Endothelial cell of umbilical vein (primary cell): Measurements from ENCODE around the gene TSGA10IP. TPM values are rescaled to one million over a fixed set of nuclear protein-coding genes. Genes with fewer than 3 reads are reported as not detected.

ENCODE experiments used
- BruUV-seq: library from RNA; stranded (reverse); fragments of 400-500 nt; replicated peaks from 2 replicates; lab custom pipeline; 2021; lab: Mats Ljungman, UMichigan
- CTCF ChIA-PET: fragments of 300-600, 350-600 bp; sonication (Branson Sonifier 250); formaldehyde crosslinking; loops from one replicate; lab custom pipeline; 2021; ENCODE audit warnings: antibody characterized with exemption, inconsistent platforms; lab: Charles Lee
- POLR2A ChIA-PET: fragments of 300-600, 350-600 bp; sonication (Branson Sonifier 250); formaldehyde crosslinking; loops from one replicate; lab custom pipeline; 2021; ENCODE audit warnings: antibody characterized with exemption, inconsistent platforms; lab: Charles Lee
- DNase-seq: peaks from one replicate; pipeline ENCODE4 v3.0.0-alpha.2; 2011; ENCODE audit warnings: low read depth, low spot score
- FAIRE-seq: peaks from 2 replicates; lab custom pipeline; 2011; peaks lifted over from hg19 to GRCh38; lab: Jason Lieb, UNC
- H2AFZ ChIP-seq: 2 replicates; pipeline ENCODE4 v1.6.0; 2012; ENCODE audit warnings: low read depth, low read length, control low read depth, inconsistent platforms
- H3K27ac ChIP-seq: 2 replicates; pipeline ENCODE4 v1.5.1; 2011; ENCODE audit warnings: low read depth, mild to moderate bottlenecking, control low read depth, low read length, moderate library complexity; ENCODE audit not compliant: insufficient read depth
- H3K27me3 ChIP-seq, 2 experiments: 2 replicates each; pipeline versions ENCODE4 v1.6.0 to v1.6.1; 2011; ENCODE audit warnings: low read length in 2 of 2, mixed read lengths in 1 of 2; ENCODE audit not compliant: control insufficient read depth in 2 of 2, insufficient read depth in 2 of 2
- H3K36me3 ChIP-seq, 2 experiments: 2 replicates in 1 of 2; 3 replicates in 1 of 2; pipeline ENCODE4 v1.5.1; 2011; ENCODE audit warnings: low read length in 2 of 2, mild to moderate bottlenecking in 1 of 2, moderate library complexity in 1 of 2; ENCODE audit not compliant: control insufficient read depth in 2 of 2, insufficient read depth in 2 of 2; ENCODE audit errors: extremely low read depth in 1 of 2
- H3K4me1 ChIP-seq: 3 replicates; pipeline ENCODE4 v1.5.1; 2011; ENCODE audit warnings: mild to moderate bottlenecking, low read length; ENCODE audit not compliant: control insufficient read depth, insufficient read depth; ENCODE audit errors: extremely low read depth
- H3K4me2 ChIP-seq: 2 replicates; pipeline ENCODE4 v1.6.1; 2011; ENCODE audit warnings: low read length, control low read depth, mixed read lengths; ENCODE audit not compliant: insufficient read depth
- H3K4me3 ChIP-seq, 3 experiments: fragments of 200-600 bp in 1 of 3; sonication (generic), shearing (Covaris generic) in 1 of 3; replicated peaks in 1 of 3; 2 replicates each; pipeline ENCODE4 v1.5.1; 2011 to 2016; ENCODE audit warnings: control low read depth in 3 of 3, low read length in 3 of 3, mild to moderate bottlenecking in 2 of 3, inconsistent platforms in 1 of 3, low read depth in 1 of 3, moderate library complexity in 1 of 3; ENCODE audit not compliant: insufficient read depth in 1 of 3
- H3K79me2 ChIP-seq: 2 replicates; pipeline ENCODE4 v1.6.0; 2012; ENCODE audit warnings: low read length, inconsistent platforms; ENCODE audit not compliant: control insufficient read depth, insufficient read depth
- H3K9ac ChIP-seq: replicated peaks from 2 replicates; pipeline ENCODE3; 2011; ENCODE audit warnings: low read length, control low read depth; ENCODE audit not compliant: insufficient read depth; ENCODE audit errors: extremely low read depth
- H3K9me1 ChIP-seq: replicated peaks from 3 replicates; pipeline ENCODE4 v1.6.0; 2011; ENCODE audit warnings: mild to moderate bottlenecking, low read length; ENCODE audit not compliant: control insufficient read depth, insufficient read depth; ENCODE audit errors: extremely low read depth
- H3K9me3 ChIP-seq: replicated peaks from 2 replicates; pipeline ENCODE4 v1.5.1; 2012; ENCODE audit warnings: low read length, inconsistent platforms; ENCODE audit not compliant: control insufficient read depth, insufficient read depth
- H4K20me1 ChIP-seq: replicated peaks from 2 replicates; pipeline ENCODE3; 2011; ENCODE audit warnings: mild to moderate bottlenecking, low read length; ENCODE audit not compliant: control insufficient read depth, insufficient read depth; ENCODE audit errors: extremely low read depth
- EZH2 ChIP-seq: IDR thresholded peaks from 2 replicates; pipeline ENCODE4 v1.6.1; 2012; ENCODE audit warnings: borderline replicate concordance, low read depth, mild to moderate bottlenecking, moderate library complexity, low read length, inconsistent platforms; ENCODE audit not compliant: severe bottlenecking
- FOS ChIP-seq: IDR thresholded peaks from 2 replicates; pipeline ENCODE4 v1.6.1; 2011; ENCODE audit warnings: mild to moderate bottlenecking, low read length, moderate library complexity, borderline replicate concordance; ENCODE audit not compliant: insufficient read depth
- GATA2 ChIP-seq: IDR thresholded peaks from 2 replicates; pipeline ENCODE4 v1.7.0; 2011; ENCODE audit warnings: low read depth, mild to moderate bottlenecking, moderate library complexity, mixed read lengths, low read length; ENCODE audit not compliant: insufficient read length, insufficient read depth
- JUN ChIP-seq: IDR thresholded peaks from 2 replicates; pipeline ENCODE4 v1.6.1; 2011; ENCODE audit warnings: borderline replicate concordance, low read depth; ENCODE audit not compliant: insufficient read length, insufficient read depth
- MYC ChIP-seq: IDR thresholded peaks from one replicate; pipeline ENCODE4 v1.6.1; 2011; ENCODE audit warnings: mild to moderate bottlenecking, low read depth, low read length
- POLR2A ChIP-seq: IDR thresholded peaks from 2 replicates; pipeline ENCODE4 v1.6.1; 2012; ENCODE audit warnings: low read depth, mild to moderate bottlenecking, control low read depth, low read length
- POLR2AphosphoS5 ChIP-seq: IDR thresholded peaks from 2 replicates; pipeline ENCODE4 v1.6.1; 2012; ENCODE audit warnings: low read depth, mild to moderate bottlenecking, control low read depth, low read length, moderate library complexity; ENCODE audit not compliant: insufficient read depth
- dilution Hi-C: fragments of 300-500 bp; cut with MboI; formaldehyde crosslinking; loops from one replicate; pipeline ENCODE4 v1.15.0; 2019; ENCODE audit warnings: low sequenced_read_pairs; ENCODE audit not compliant: extremely low pct_ligation_motif_present
- intact Hi-C: fragments of 100-400 bp; cut with micrococcal nuclease; formaldehyde crosslinking; loops from one replicate; pipeline ENCODE4 v1.10.0; 2022
- polyA plus RNA-seq, 4 experiments: library from polyadenylated mRNA; depleted of rRNA in 3 of 4; stranded (reverse) in 3 of 4; unstranded in 1 of 4; fragments of >200 nt; gene quantifications; 2 replicates each; pipeline versions ENCODE4 v1.2.1 to v1.2.3, GENCODE V29; 2011 to 2012; ENCODE audit warnings: missing spikeins in 1 of 4
- total RNA-seq: library from RNA; stranded (reverse); gene quantifications from 2 replicates; pipeline ENCODE4 v1.2.3, GENCODE V29; 2021
- TF ChIP-seq, protein P1 (sequence below): IDR thresholded peaks from 2 replicates; pipeline ENCODE4 v1.6.1; 2011; ENCODE audit not compliant: insufficient read depth, insufficient read length
- TF ChIP-seq, protein P2 (sequence below), 2 donors: IDR thresholded peaks; 1 replicate in 1 of 2; 2 replicates in 1 of 2; pipeline ENCODE4 v1.5.1; 2011; ENCODE audit warnings: low read length in 2 of 2, mild to moderate bottlenecking in 2 of 2, moderate library complexity in 2 of 2, control low read depth in 1 of 2, inconsistent platforms in 1 of 2, low read depth in 1 of 2; ENCODE audit not compliant: insufficient read depth in 1 of 2; ENCODE audit errors: extremely low read depth in 1 of 2

The TSGA10IP gene
- total and polyA plus RNA-seq, 2 donors (not counting 3 experiments of a cell fraction or from before 2014, with no cell fraction given) = not detected

DNA sequence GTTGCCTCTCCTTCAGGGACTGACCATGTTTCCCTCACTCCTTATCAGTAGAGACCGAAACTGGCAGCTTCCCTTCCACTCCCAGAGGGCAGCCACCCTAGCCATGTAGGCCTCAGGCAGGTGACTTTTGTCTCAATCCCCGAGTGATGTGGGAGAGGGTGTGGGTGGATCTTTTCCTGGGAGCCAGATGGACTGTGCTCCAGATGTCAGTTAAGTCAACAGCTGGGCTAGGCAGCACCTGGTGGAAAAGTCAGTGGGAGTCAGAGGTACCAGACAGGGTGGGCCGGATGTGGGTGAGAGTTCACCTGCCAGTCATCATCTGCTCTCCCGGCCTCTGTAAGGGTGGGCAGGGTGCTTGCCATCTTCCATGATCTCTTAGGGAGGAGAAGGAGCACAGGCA lies 58.9 kb downstream of the TSGA10IP start:
- Histone ChIP-seq H3K4me1 (peaks cover 9% of the 10 kb centered on the region), H3K27ac (no peak overlapping the region), H4K20me1 (no peaks in the 10 kb centered on the region), H3K36me3 (peaks cover 3 to 16% of the 10 kb centered on the region in 2 experiments), H3K79me2 (peaks cover 36% of the 10 kb centered on the region), H3K9me3 (no peaks in the 10 kb centered on the region), H3K4me2 (no peak overlapping the region), H2AFZ (no peak overlapping the region), H3K4me3 (no peak overlapping the region), H3K9ac (no peak overlapping the region), H3K9me1 (no peaks in the 10 kb centered on the region), H3K27me3 (no peaks in the 10 kb centered on the region)
- intact Hi-C loops = no loop called here
- BruUV-seq = no TSS peak
- CTCF ChIA-PET = no interaction called here
- POLR2A ChIA-PET = no interaction called here
- no peak for DNase-seq
- no peak for FAIRE-seq
- TF ChIP-seq POLR2A = no peak
- TF ChIP-seq, protein P1, sequence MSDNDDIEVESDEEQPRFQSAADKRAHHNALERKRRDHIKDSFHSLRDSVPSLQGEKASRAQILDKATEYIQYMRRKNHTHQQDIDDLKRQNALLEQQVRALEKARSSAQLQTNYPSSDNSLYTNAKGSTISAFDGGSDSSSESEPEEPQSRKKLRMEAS = no peak
- TF ChIP-seq GATA2 = no peak
- no peak for TF ChIP-seq MYC
- no peak for TF ChIP-seq EZH2
- TF ChIP-seq JUN = no peak
- no peak for TF ChIP-seq FOS
- no peak for TF ChIP-seq POLR2AphosphoS5
- TF ChIP-seq, protein P2, sequence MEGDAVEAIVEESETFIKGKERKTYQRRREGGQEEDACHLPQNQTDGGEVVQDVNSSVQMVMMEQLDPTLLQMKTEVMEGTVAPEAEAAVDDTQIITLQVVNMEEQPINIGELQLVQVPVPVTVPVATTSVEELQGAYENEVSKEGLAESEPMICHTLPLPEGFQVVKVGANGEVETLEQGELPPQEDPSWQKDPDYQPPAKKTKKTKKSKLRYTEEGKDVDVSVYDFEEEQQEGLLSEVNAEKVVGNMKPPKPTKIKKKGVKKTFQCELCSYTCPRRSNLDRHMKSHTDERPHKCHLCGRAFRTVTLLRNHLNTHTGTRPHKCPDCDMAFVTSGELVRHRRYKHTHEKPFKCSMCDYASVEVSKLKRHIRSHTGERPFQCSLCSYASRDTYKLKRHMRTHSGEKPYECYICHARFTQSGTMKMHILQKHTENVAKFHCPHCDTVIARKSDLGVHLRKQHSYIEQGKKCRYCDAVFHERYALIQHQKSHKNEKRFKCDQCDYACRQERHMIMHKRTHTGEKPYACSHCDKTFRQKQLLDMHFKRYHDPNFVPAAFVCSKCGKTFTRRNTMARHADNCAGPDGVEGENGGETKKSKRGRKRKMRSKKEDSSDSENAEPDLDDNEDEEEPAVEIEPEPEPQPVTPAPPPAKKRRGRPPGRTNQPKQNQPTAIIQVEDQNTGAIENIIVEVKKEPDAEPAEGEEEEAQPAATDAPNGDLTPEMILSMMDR (IDR thresholded peaks at IDR 0.05; ENCODE audit: extremely low read depth in 1 of 2, insufficient read depth in 1 of 2, low read depth in 1 of 2, low read length in 2 of 2) = no peak
- dilution Hi-C loops = no loop called here
